Upper lobe of left lung (tissue), 4 donors: ENCODE results near the gene MACROD2.

Source experiments
- EP300 ChIP-seq, 4 donors: sonication (generic); formaldehyde crosslinking; IDR thresholded peaks; one replicate each; pipeline ENCODE4 v1.5.1; 2017; ENCODE audit warnings: antibody characterized with exemption in 4 of 4, control low read depth in 2 of 4
- POLR2A ChIP-seq, 4 donors: fragments of 450-650 bp; IDR thresholded peaks; one replicate each; pipeline ENCODE4 v1.5.1; 2016 to 2017; ENCODE audit warnings: antibody characterized with exemption in 4 of 4, mild to moderate bottlenecking in 2 of 4
- POLR2AphosphoS5 ChIP-seq, 2 donors: sonication (generic); formaldehyde crosslinking; IDR thresholded peaks; one replicate each; pipeline ENCODE4 v1.5.1; 2017; ENCODE audit warnings: antibody characterized with exemption in 2 of 2
- TF ChIP-seq, protein P1 (sequence below), 6 experiments: fragments of 450-650 bp in 4 of 6; fragments of 200-600 bp in 2 of 6; sonication (generic) in 2 of 6; IDR thresholded peaks; one replicate each; pipeline ENCODE4 v1.5.1; 2016 to 2019; ENCODE audit warnings: antibody characterized with exemption in 6 of 6

DNA sequence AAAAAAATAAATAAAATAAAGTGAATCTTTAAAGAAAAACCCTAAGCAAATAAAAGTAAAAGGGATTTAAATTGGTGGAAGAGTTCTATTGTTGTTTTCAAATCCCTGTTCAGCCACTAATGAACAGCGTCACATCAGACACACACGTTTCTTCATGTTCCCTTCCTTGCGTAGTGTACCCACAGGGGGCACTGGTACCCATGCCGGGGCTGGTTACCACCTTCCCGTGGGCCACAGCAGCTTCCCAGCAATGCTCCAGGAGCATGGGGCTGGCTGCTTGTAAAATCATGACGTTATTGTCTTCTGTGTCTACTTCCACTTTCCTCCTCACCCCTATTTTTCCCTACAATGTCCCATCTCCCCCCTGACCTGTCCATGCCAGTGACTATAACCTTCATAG lies 1589.2 kb downstream of the MACROD2 start:
- TF ChIP-seq, protein P1, sequence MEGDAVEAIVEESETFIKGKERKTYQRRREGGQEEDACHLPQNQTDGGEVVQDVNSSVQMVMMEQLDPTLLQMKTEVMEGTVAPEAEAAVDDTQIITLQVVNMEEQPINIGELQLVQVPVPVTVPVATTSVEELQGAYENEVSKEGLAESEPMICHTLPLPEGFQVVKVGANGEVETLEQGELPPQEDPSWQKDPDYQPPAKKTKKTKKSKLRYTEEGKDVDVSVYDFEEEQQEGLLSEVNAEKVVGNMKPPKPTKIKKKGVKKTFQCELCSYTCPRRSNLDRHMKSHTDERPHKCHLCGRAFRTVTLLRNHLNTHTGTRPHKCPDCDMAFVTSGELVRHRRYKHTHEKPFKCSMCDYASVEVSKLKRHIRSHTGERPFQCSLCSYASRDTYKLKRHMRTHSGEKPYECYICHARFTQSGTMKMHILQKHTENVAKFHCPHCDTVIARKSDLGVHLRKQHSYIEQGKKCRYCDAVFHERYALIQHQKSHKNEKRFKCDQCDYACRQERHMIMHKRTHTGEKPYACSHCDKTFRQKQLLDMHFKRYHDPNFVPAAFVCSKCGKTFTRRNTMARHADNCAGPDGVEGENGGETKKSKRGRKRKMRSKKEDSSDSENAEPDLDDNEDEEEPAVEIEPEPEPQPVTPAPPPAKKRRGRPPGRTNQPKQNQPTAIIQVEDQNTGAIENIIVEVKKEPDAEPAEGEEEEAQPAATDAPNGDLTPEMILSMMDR (IDR thresholded peaks at IDR 0.05): no peak
- TF ChIP-seq POLR2A (IDR thresholded peaks at IDR 0.05): no peak
- TF ChIP-seq POLR2AphosphoS5 (IDR thresholded peaks at IDR 0.05): no peak
- TF ChIP-seq EP300 (IDR thresholded peaks at IDR 0.05): no peak
